ENCODE data around the gene TSPAN2. TPM values are rescaled to one million over a fixed set of nuclear protein-coding genes. Genes with fewer than 3 reads are reported as not detected.

The TSPAN2 gene
- total RNA-seq, 4 donors from 2014 or later: 53.7 to 85.1 (median 63.8) TPM

DNA sequence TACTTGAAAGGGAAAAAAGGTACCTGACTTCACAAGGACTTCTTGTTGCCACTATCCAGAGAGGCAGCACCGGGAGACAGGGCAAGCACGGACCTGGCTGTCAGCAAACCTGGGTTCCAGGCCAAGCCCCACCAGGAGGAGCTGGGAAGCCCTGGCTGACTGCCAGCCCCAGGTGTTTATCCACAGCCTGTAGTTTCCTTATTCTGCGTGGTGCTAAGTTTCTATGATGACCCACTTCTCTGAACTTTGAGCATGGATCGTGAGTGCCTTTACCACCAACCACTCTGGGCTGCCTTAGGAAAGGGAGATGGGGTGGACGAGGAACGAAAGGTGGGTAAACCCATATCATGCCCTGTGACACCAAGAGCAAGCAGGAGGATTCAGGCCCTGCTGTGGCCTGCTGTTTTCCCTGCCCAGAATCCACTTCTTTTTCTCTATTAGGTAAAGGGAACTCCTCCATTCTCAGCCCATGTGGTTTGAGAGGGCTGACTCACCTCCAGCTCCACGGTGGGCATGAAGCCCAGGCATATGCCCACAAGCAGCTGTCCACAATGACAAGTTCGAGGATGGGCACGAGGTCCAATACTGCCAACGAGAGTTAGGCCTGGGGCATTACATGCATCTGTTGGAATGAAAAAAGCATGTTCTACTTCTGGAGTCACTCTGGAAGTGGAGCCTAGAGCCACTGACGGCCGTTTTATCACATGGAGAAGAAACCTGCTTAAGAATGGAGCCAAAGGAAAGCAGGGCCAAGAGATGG lies 20.3 kb downstream of the TSPAN2 start:
- peak; percentile 72 for ATAC-seq
- H3K36me3 ChIP-seq: no peaks in the 10 kb centered on the region
- H3K9me3 ChIP-seq: no peaks in the 10 kb centered on the region
- WGBS, 2 donors (ENCODE audit: low coverage in 1 of 2): 20 to 53% methylated on average over 6 to 11 of the region's 12 CpGs
- H3K27ac ChIP-seq: peak overlapping the region; percentile 45 to 86 (median 82)
- peaks cover 6 to 88% (median 15%) of the 10 kb centered on the region in 3 donors for H3K4me1 ChIP-seq
- H3K4me3 ChIP-seq: no peak overlapping the region
- no peaks in the 10 kb centered on the region for H3K27me3 ChIP-seq
- peak; percentile 85 for TF ChIP-seq POLR2AphosphoS5 (IDR thresholded peaks at IDR 0.05)
- no peak for TF ChIP-seq POLR2A (IDR thresholded peaks at IDR 0.05)
- TF ChIP-seq, protein P1, sequence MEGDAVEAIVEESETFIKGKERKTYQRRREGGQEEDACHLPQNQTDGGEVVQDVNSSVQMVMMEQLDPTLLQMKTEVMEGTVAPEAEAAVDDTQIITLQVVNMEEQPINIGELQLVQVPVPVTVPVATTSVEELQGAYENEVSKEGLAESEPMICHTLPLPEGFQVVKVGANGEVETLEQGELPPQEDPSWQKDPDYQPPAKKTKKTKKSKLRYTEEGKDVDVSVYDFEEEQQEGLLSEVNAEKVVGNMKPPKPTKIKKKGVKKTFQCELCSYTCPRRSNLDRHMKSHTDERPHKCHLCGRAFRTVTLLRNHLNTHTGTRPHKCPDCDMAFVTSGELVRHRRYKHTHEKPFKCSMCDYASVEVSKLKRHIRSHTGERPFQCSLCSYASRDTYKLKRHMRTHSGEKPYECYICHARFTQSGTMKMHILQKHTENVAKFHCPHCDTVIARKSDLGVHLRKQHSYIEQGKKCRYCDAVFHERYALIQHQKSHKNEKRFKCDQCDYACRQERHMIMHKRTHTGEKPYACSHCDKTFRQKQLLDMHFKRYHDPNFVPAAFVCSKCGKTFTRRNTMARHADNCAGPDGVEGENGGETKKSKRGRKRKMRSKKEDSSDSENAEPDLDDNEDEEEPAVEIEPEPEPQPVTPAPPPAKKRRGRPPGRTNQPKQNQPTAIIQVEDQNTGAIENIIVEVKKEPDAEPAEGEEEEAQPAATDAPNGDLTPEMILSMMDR (IDR thresholded peaks at IDR 0.05): no peak

DNA sequence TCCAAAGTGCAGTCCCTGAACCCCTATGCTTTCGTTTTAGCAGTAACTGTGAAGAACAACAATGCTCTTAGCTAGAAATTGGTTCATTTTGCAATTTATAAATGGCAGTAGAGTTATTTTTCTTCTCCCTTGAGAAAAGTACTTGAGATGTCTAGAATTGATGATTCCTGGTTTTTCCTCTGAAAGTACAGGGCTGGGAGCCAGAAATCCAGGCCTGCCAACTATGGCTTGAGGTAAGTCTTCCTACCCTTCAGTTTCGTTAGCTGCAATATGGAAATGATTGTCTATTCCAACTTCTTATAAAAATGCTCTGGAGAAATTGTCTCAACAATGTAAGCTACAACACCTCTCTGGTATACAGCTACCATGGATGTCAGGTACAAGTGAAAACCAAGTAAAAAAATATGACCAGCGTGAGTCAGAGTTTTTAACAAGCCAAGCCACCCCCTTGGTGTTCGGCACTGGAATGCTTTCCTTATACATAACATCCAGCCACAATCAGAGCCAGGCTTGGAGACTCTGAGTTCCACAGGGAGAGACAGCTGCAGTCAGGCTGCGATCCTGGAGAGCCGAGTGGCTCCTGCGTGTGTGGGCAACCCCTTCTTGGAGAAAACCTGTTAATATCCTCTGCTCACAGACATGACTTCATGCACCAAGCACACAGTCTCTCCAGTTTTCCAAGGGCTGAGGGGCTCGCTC lies 22.0 kb downstream of the TSPAN2 start:
- H3K27ac ChIP-seq: peak overlapping the region; percentile 45 to 86 (median 82)
- no peaks in the 10 kb centered on the region for H3K9me3 ChIP-seq
- no peaks in the 10 kb centered on the region for H3K36me3 ChIP-seq
- peak; percentile 66 for ATAC-seq
- WGBS, 2 donors (ENCODE audit: low coverage in 1 of 2): 52 to 53% methylated on average over 2 to 3 of the region's 8 CpGs
- peaks cover 0 to 79% (median 9%) of the 10 kb centered on the region in 3 donors for H3K4me1 ChIP-seq
- H3K4me3 ChIP-seq: no peak overlapping the region
- TF ChIP-seq EP300 (IDR thresholded peaks at IDR 0.05) (no peak), POLR2AphosphoS5 (IDR thresholded peaks at IDR 0.05) (peak; percentile 62), POLR2A (IDR thresholded peaks at IDR 0.05) (no peak)
- TF ChIP-seq, protein P1 (IDR thresholded peaks at IDR 0.05): no peak
- H3K27me3 ChIP-seq: no peaks in the 10 kb centered on the region

DNA sequence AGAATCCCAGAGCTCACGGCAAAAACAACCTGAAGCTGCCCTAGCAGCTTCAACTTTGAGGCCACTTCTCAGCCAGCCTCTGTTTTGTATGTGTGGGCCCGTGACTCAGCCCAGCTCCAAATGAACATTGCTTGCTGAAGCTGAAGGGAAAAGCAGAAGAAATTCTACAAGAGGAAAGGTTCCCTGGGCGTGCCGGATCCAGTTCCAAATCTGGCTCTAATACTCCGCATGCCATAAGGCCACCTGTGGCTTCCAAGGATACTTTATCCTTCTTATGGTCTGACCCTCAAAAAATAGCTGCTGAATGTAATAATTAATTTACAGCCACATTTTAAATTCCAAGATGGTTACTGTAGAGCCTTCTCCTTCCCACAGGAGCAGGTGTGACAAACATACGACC lies 24.3 kb downstream of the TSPAN2 start:
- H3K36me3 ChIP-seq: no peaks in the 10 kb centered on the region
- no peak for ATAC-seq
- 59 to 66% methylated on average over 5 of the region's 6 CpGs for WGBS, 2 donors (ENCODE audit: low coverage in 1 of 2)
- no peak for TF ChIP-seq EP300 (IDR thresholded peaks at IDR 0.05)
- TF ChIP-seq, protein P1 (IDR thresholded peaks at IDR 0.05): no peak
- no peak for TF ChIP-seq POLR2A (IDR thresholded peaks at IDR 0.05)
- TF ChIP-seq POLR2AphosphoS5 (IDR thresholded peaks at IDR 0.05): no peak
- H3K4me1 ChIP-seq: peaks cover 0 to 68% (median 9%) of the 10 kb centered on the region in 3 donors
- no peaks in the 10 kb centered on the region for H3K27me3 ChIP-seq
- no peaks in the 10 kb centered on the region for H3K9me3 ChIP-seq
- no peak overlapping the region for H3K4me3 ChIP-seq
- H3K27ac ChIP-seq: peak overlapping the region; percentile 21 to 60 (median 44)

GRCh38 chr1:115064461-115064860 lies 24.8 kb downstream of the TSPAN2 start:
- Histone ChIP-seq H3K4me1 (peaks cover 0 to 62% (median 9%) of the 10 kb centered on the region in 3 donors), H3K27me3 (no peaks in the 10 kb centered on the region), H3K9me3 (no peaks in the 10 kb centered on the region), H3K4me3 (no peak overlapping the region), H3K27ac (peak overlapping the region in 3 of 4 donors; percentile 44 to 60 (median 56)), H3K36me3 (no peaks in the 10 kb centered on the region)
- TF ChIP-seq POLR2A (IDR thresholded peaks at IDR 0.05) (no peak), POLR2AphosphoS5 (IDR thresholded peaks at IDR 0.05) (no peak), EP300 (IDR thresholded peaks at IDR 0.05) (no peak)
- TF ChIP-seq, protein P1 (IDR thresholded peaks at IDR 0.05): no peak
- no peak for ATAC-seq
- WGBS, 2 donors (ENCODE audit: low coverage in 1 of 2): 90% methylated on average over 3 of the region's 3 CpGs; no CpG with 5 or more reads in 1 of the 2 donors

All from gastroesophageal sphincter (tissue), 4 donors.